Astrocyte of the cerebellum (primary cell): Measurements from ENCODE around the gene PROX2.

ENCODE experiments used
- DNase-seq: peaks from one replicate; pipeline ENCODE4 v3.0.0-alpha.2; 2011; ENCODE audit warnings: low read depth
- H3K4me3 ChIP-seq: 2 replicates; pipeline ENCODE4 v1.5.1; 2011; ENCODE audit warnings: mild to moderate bottlenecking, low read depth, low read length, moderate library complexity
- in situ Hi-C: cut with HindIII; loops from 2 replicates; pipeline ENCODE4 v1.10.0; 2017; ENCODE audit warnings: low sequenced_read_pairs
- TF ChIP-seq, protein P1 (sequence below): IDR thresholded peaks from 2 replicates; pipeline ENCODE4 v1.5.1; 2012; ENCODE audit warnings: low read length, low read depth, moderate library complexity, mild to moderate bottlenecking; ENCODE audit errors: missing control alignments

PROX2 gene

DNA sequence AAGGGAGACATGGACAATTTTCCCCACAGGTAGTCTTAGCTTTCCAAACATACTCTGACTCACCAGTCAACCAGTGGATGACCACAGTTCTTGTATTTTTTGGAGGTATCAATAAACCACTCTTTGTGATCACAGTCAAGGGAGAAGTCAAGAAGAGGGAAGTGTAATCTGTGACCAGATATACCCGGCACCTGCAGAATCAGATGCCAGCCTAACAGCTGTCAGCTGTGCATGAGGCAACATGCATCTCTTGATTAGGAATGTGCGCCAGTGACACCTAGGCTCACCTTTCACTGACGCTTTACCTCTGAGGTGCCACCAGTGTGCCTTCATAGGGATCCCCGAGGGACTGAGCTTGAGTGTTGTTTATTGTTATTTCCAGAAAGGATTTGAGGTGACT, 20.0 kb downstream of the PROX2 start:
- TF ChIP-seq, protein P1, sequence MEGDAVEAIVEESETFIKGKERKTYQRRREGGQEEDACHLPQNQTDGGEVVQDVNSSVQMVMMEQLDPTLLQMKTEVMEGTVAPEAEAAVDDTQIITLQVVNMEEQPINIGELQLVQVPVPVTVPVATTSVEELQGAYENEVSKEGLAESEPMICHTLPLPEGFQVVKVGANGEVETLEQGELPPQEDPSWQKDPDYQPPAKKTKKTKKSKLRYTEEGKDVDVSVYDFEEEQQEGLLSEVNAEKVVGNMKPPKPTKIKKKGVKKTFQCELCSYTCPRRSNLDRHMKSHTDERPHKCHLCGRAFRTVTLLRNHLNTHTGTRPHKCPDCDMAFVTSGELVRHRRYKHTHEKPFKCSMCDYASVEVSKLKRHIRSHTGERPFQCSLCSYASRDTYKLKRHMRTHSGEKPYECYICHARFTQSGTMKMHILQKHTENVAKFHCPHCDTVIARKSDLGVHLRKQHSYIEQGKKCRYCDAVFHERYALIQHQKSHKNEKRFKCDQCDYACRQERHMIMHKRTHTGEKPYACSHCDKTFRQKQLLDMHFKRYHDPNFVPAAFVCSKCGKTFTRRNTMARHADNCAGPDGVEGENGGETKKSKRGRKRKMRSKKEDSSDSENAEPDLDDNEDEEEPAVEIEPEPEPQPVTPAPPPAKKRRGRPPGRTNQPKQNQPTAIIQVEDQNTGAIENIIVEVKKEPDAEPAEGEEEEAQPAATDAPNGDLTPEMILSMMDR = no peak
- in situ Hi-C loops = no loop called here
- H3K4me3 ChIP-seq = no peak overlapping the region
- no peak for DNase-seq

GRCh38 chr14:74855021-74855420, 20.9 kb downstream of the PROX2 start:
- no peak overlapping the region for H3K4me3 ChIP-seq
- TF ChIP-seq, protein P1 = no peak
- in situ Hi-C loops = no loop called here
- DNase-seq = no peak

DNA sequence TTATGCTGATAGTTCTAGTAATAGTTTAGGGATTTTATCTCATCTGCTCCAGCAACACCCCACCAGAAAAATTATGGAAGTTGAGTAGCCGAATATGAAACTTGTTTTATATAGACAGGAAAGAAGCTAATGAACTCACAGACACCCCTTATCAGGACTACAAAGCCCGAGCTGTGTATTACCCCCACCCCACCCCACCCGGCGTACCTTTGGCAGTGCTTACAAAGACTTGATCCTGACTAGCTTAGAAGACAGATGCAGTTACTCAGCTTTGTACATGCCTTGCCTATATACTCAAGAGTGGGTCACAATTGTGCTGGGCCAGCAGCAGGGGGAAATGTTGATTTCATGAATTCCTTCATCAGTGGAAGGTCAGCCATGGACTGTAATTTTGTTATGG, 22.4 kb downstream of the PROX2 start:
- no peak overlapping the region for H3K4me3 ChIP-seq
- TF ChIP-seq, protein P1 = no peak
- in situ Hi-C loops = no loop called here
- DNase-seq = no peak

DNA sequence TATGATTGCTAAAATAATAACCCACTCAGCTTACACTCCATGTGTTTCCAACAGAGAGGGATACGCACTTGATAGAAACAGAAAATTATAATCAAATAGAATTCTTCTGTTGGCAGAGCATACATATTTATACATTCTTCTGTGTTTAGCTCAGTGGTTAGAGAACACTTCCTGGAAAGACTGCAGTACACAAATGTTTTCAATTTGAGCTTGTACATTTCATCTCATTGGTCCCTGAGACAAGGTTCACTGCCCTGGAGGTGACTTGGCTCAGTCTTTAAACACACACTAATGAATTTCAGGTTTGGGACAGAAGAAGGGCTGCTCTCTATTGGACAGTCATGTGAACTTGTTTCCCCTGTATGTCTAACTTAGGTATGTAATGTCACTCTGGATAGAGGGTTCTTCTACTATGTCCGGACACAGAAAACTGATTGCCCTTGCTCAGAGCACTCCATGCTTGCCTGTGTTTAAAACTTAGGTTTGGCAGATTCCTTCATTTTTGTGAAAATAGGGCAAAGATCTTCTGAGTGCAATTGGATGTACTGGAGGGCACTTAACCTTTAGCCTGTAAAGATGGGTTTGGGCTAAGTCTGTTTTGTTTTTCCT, 22.9 kb downstream of the PROX2 start:
- no peak for DNase-seq
- no peak overlapping the region for H3K4me3 ChIP-seq
- in situ Hi-C loops = no loop called here
- TF ChIP-seq, protein P1 = no peak

GRCh38 chr14:74848768-74849167, 27.2 kb downstream of the PROX2 start:
- DNase-seq = no peak
- no peak overlapping the region for H3K4me3 ChIP-seq
- in situ Hi-C loops = no loop called here
- TF ChIP-seq, protein P1 = no peak

DNA sequence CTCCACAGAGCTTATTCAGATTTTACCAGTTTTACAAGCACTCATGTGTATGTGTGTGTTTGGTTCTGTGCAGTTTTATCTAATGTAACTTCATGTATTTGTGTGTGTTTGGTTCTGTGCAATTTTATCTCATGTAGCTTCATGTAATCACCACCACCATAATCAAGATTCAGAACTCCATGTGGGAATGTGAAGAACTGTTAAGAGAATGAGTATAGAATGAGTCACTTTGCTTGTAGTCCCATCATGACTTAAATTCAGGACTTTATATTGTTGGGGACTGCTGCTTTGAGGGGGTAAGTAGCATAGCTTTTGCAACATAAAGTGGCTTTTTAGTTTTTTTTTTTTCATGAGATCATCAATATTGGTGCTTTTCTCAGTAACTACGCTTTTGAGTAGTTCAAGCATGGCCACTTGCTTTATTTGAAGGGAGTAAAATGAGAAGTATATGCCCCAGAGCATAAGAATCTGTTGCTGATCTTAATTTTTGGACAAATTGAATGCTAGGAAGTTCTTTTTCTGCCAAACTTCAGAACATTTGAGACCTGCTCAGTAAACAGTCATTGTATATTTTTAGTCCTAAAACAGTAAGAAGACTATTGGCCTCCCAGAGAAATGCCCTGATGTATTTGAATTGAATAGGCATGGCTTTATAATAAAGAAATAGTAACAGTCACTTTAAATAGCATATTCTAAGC, 28.8 kb downstream of the PROX2 start:
- H3K4me3 ChIP-seq = no peak overlapping the region
- in situ Hi-C loops = no loop called here
- DNase-seq = no peak
- TF ChIP-seq, protein P1 = no peak
